Measurements from ENCODE around the gene STRA8. TPM values are rescaled to one million over a fixed set of nuclear protein-coding genes. Genes with fewer than 3 reads are reported as not detected.

STRA8 gene
- total RNA-seq, 1 experiment from 2014 or later = not detected

GRCh38 chr7:135290594-135290993, 57.0 kb downstream of the STRA8 start:
- H3T11ph ChIP-seq (ENCODE audit: low read length) = no peak overlapping the region
- no peak overlapping the region for H3K4me3 Mint-ChIP-seq
- no peak overlapping the region for H3K27ac ChIP-seq (ENCODE audit: insufficient read length, low read depth, low read length)
- no peak overlapping the region for H2BK120ac ChIP-seq (ENCODE audit: low read depth, low read length, poor library complexity, severe bottlenecking)
- no peak overlapping the region for H4K91ac ChIP-seq (ENCODE audit: insufficient read length, low read depth, low read length)
- no peak overlapping the region for H3K4me2 ChIP-seq (ENCODE audit: insufficient read depth, insufficient read length, low read length)
- H3K4ac ChIP-seq (ENCODE audit: low read depth, low read length) = no peak overlapping the region
- H4K5ac ChIP-seq (ENCODE audit: insufficient read length, low read depth, low read length) = no peak overlapping the region
- H3K27me3 Mint-ChIP-seq (ENCODE audit: low read depth) = peaks cover 3% of the 10 kb centered on the region; the same call in 1 of the 2 replicates
- no peak for TF ChIP-seq CTCF (conservative IDR thresholded peaks at IDR 0.05)
- H3K27ac Mint-ChIP-seq = no peak overlapping the region
- H4K8ac ChIP-seq (replicated peaks; ENCODE audit: insufficient read length, low read depth, low read length) = no peak overlapping the region
- H3K56ac ChIP-seq (ENCODE audit: insufficient read length, low read depth, low read length) = no peak overlapping the region
- H3K9ac ChIP-seq (ENCODE audit: extremely low read depth, insufficient read length, low read length) = no peak overlapping the region
- H3K27me3 ChIP-seq (ENCODE audit: insufficient read depth, low read length) = no peaks in the 10 kb centered on the region
- H2AK5ac ChIP-seq (ENCODE audit: insufficient read length, low read length) = no peak overlapping the region
- no peak overlapping the region for H2BK5ac ChIP-seq (ENCODE audit: insufficient read length, low read length)
- H3K23ac ChIP-seq (ENCODE audit: insufficient read length, low read depth, low read length) = no peak overlapping the region
- no peak overlapping the region for H2BK12ac ChIP-seq (ENCODE audit: insufficient read length, low read depth, low read length)
- H2AFZ ChIP-seq (ENCODE audit: low read length) = no peak overlapping the region
- H3K9me3 Mint-ChIP-seq = no peaks in the 10 kb centered on the region; a peak in 1 of 5 replicates
- H3K23me2 ChIP-seq (ENCODE audit: insufficient read length, low read depth, low read length, poor library complexity, severe bottlenecking) = no peaks in the 10 kb centered on the region
- no peaks in the 10 kb centered on the region for H3K9me3 ChIP-seq (ENCODE audit: control insufficient read depth, low read depth, low read length)
- no peak overlapping the region for H3K18ac ChIP-seq (ENCODE audit: insufficient read length, low read depth, low read length)
- WGBS (ENCODE audit: extremely low coverage, insufficient read length, low lambda C conversion rate) = no CpG with 5 or more reads among the region's 7 CpGs
- no peaks in the 10 kb centered on the region for H3K79me1 ChIP-seq (ENCODE audit: insufficient read depth, low read depth, low read length, poor library complexity, severe bottlenecking)
- no peaks in the 10 kb centered on the region; a peak in 1 of 7 replicates for H3K36me3 Mint-ChIP-seq (ENCODE audit: insufficient read depth in 1 of 3, low read depth in 3 of 3)
- H4K20me1 ChIP-seq (ENCODE audit: control insufficient read depth, insufficient read depth, insufficient read length) = no peaks in the 10 kb centered on the region
- no peaks in the 10 kb centered on the region for H3K4me1 Mint-ChIP-seq
- H3K14ac ChIP-seq (ENCODE audit: insufficient read depth, low read length) = no peak overlapping the region
- H2BK20ac ChIP-seq (ENCODE audit: low read depth, low read length, poor library complexity, severe bottlenecking) = no peak overlapping the region
- DNase-seq = no peak
- no peak overlapping the region for H2BK15ac ChIP-seq (ENCODE audit: low read depth, low read length)
- no peaks in the 10 kb centered on the region for H3K79me2 ChIP-seq (ENCODE audit: insufficient read depth, low read length)
- no peaks in the 10 kb centered on the region for H3K4me1 ChIP-seq (ENCODE audit: insufficient read depth, low read length)

Data from H9 (cell line).